ENCODE measurements around the gene MT1F.

- TF ChIP-seq CTCF (conservative IDR thresholded peaks at IDR 0.05; ENCODE audit: low read length) = no peak
- no peak for TF ChIP-seq EZH2phosphoT487 (IDR thresholded peaks at IDR 0.05; ENCODE audit: borderline replicate concordance)
These were observed 8.5 kb upstream of the MT1F start for GRCh38 chr16:56649271-56649670.

All from Loucy (cell line).